WTC11 (cell line): ENCODE measurements around the gene NOXO1.

Experiments
- HMGXB4 ChIP-seq: sonication (generic); formaldehyde crosslinking; IDR thresholded peaks from 2 replicates; pipeline ENCODE4 v1.8.1; 2023; ENCODE audit warnings: mild to moderate bottlenecking, moderate library complexity, missing genetic modification reagents
- RELA ChIP-seq: sonication (generic); formaldehyde crosslinking; IDR thresholded peaks from 2 replicates; pipeline ENCODE4 v1.8.1; 2022; ENCODE audit warnings: missing genetic modification reagents, mild to moderate bottlenecking, borderline replicate concordance
- ZNF121 ChIP-seq: sonication (generic); formaldehyde crosslinking; IDR thresholded peaks from 2 replicates; pipeline ENCODE4 v1.8.0; 2023; ENCODE audit warnings: missing genetic modification reagents

GRCh38 chr16:1959269-1960039, 21.8 kb downstream of the NOXO1 start, which contains the start of gene NDUFB10:
- peak; percentile 96 for TF ChIP-seq HMGXB4 (CRISPR knock-in tag)
- no peak for TF ChIP-seq RELA
- no peak for TF ChIP-seq ZNF121 (CRISPR knock-in tag)
